ENCODE measurements around the gene TGM5. TPM values are rescaled to one million over a fixed set of nuclear protein-coding genes. Genes with fewer than 3 reads are reported as not detected.

Gene TGM5
- total and polyA plus RNA-seq, 2 experiments from 2014 or later, result not detected

- H3K4me1 Mint-ChIP-seq, result 0 out of 3 replicates have a peak, but pooled peaks cover 2% of the 10 kb centered on the region
- H4K20me1 ChIP-seq (replicated peaks; ENCODE audit: insufficient read depth), result no peaks in the 10 kb centered on the region
- H3F3A ChIP-seq (replicated peaks; ENCODE audit: low read depth), result no peaks in the 10 kb centered on the region
- no peaks in the 10 kb centered on the region for H3K9me3 Mint-ChIP-seq
- no peak overlapping the region for H3K4me3 ChIP-seq
- ATAC-seq, result no peak
- no peaks in the 10 kb centered on the region for H3K27me3 ChIP-seq (ENCODE audit: insufficient read depth)
- DNase-seq (ENCODE audit: low spot score), result no peak
- no peaks in the 10 kb centered on the region for H3K79me2 ChIP-seq (replicated peaks; ENCODE audit: insufficient read depth)
- peaks cover 3% of the 10 kb centered on the region for H3K27me3 Mint-ChIP-seq (ENCODE audit: insufficient read depth, low read depth, poor library complexity)
- H2AFZ ChIP-seq, result no peak overlapping the region
- H3K27ac Mint-ChIP-seq, result no peak overlapping the region
- no peaks in the 10 kb centered on the region for H3K4me1 ChIP-seq (ENCODE audit: insufficient read depth)
- H3K9me2 ChIP-seq (ENCODE audit: insufficient read depth), result 0 out of 2 replicates have a peak, but pooled peaks cover 5% of the 10 kb centered on the region
- H3K36me3 Mint-ChIP-seq (ENCODE audit: low read depth), result no peaks in the 10 kb centered on the region
- TF ChIP-seq NANOG (IDR thresholded peaks at IDR 0.05; ENCODE audit: borderline replicate concordance) (no peak), ZNF331 (CRISPR knock-in tag; IDR thresholded peaks at IDR 0.05; ENCODE audit: low read depth) (no peak)
- no peak overlapping the region for H3K4me2 ChIP-seq
- H3K27ac ChIP-seq (ENCODE audit: low read depth), result no peak overlapping the region
- no peaks in the 10 kb centered on the region for H3K36me3 ChIP-seq (ENCODE audit: insufficient read depth)
- H3K4me3 Mint-ChIP-seq, result no peak overlapping the region
Measured at GRCh38 chr15:43250785-43251184, 15.9 kb downstream of the TGM5 start.

GRCh38 chr15:43249699-43250203 is 17.0 kb downstream of the TGM5 start:
- no peaks in the 10 kb centered on the region for H3F3A ChIP-seq (replicated peaks; ENCODE audit: low read depth)
- Mint-ChIP-seq H3K36me3 (ENCODE audit: low read depth) (no peaks in the 10 kb centered on the region), H3K4me1 (0 out of 3 replicates have a peak, but pooled peaks cover 2% of the 10 kb centered on the region), H3K27ac (no peak overlapping the region), H3K27me3 (ENCODE audit: insufficient read depth, low read depth, poor library complexity) (no peaks in the 10 kb centered on the region), H3K4me3 (no peak overlapping the region), H3K9me3 (no peaks in the 10 kb centered on the region)
- ATAC-seq (no peak), DNase-seq (ENCODE audit: low spot score) (no peak)
- no peak overlapping the region for H3K4me3 ChIP-seq
- no peaks in the 10 kb centered on the region for H3K79me2 ChIP-seq (replicated peaks; ENCODE audit: insufficient read depth)
- H3K4me2 ChIP-seq, result no peak overlapping the region
- H3K4me1 ChIP-seq (ENCODE audit: insufficient read depth), result no peaks in the 10 kb centered on the region
- no peak overlapping the region for H3K27ac ChIP-seq (ENCODE audit: low read depth)
- 0 out of 2 replicates have a peak, but pooled peaks cover 5% of the 10 kb centered on the region for H3K9me2 ChIP-seq (ENCODE audit: insufficient read depth)
- no peaks in the 10 kb centered on the region for H3K36me3 ChIP-seq (ENCODE audit: insufficient read depth)
- 0 out of 2 replicates have a peak overlapping the region, but pooled peaks have one; percentile 38 for H2AFZ ChIP-seq
- TF ChIP-seq POLR2AphosphoS5 (IDR thresholded peaks at IDR 0.05; ENCODE audit: low read depth) (no peak), CTCF (conservative IDR thresholded peaks at IDR 0.05; ENCODE audit: low read depth in 2 of 2) (no peak)
- no peaks in the 10 kb centered on the region for H3K27me3 ChIP-seq (ENCODE audit: insufficient read depth)
- no peaks in the 10 kb centered on the region for H4K20me1 ChIP-seq (replicated peaks; ENCODE audit: insufficient read depth)

- Histone ChIP-seq H3F3A (replicated peaks; ENCODE audit: low read depth) (no peaks in the 10 kb centered on the region), H3K27ac (ENCODE audit: low read depth) (no peak overlapping the region), H3K4me1 (ENCODE audit: insufficient read depth) (no peaks in the 10 kb centered on the region), H3K36me3 (ENCODE audit: insufficient read depth) (no peaks in the 10 kb centered on the region), H3K9me2 (ENCODE audit: insufficient read depth) (0 out of 2 replicates have a peak, but pooled peaks cover 5% of the 10 kb centered on the region), H3K27me3 (ENCODE audit: insufficient read depth) (no peaks in the 10 kb centered on the region), H3K79me2 (replicated peaks; ENCODE audit: insufficient read depth) (no peaks in the 10 kb centered on the region), H3K4me3 (no peak overlapping the region), H4K20me1 (replicated peaks; ENCODE audit: insufficient read depth) (no peaks in the 10 kb centered on the region), H2AFZ (0 out of 2 replicates have a peak overlapping the region, but pooled peaks have one; percentile 38), H3K4me2 (no peak overlapping the region)
- Mint-ChIP-seq H3K9me3 (no peaks in the 10 kb centered on the region), H3K4me3 (no peak overlapping the region), H3K27ac (no peak overlapping the region), H3K4me1 (0 out of 3 replicates have a peak, but pooled peaks cover 2% of the 10 kb centered on the region), H3K27me3 (ENCODE audit: insufficient read depth, low read depth, poor library complexity) (no peaks in the 10 kb centered on the region), H3K36me3 (ENCODE audit: low read depth) (no peaks in the 10 kb centered on the region)
- ATAC-seq (no peak), DNase-seq (ENCODE audit: low spot score) (no peak)
- TF ChIP-seq POLR2AphosphoS5 (IDR thresholded peaks at IDR 0.05; ENCODE audit: low read depth) (no peak), ZNF114 (CRISPR knock-in tag; IDR thresholded peaks at IDR 0.05) (no peak), ZNF462 (CRISPR knock-in tag; IDR thresholded peaks at IDR 0.05) (no peak), ETS1 (IDR thresholded peaks at IDR 0.05) (no peak), CREB1 (CRISPR knock-in tag; IDR thresholded peaks at IDR 0.05; ENCODE audit: low read depth) (no peak)
Measured at GRCh38 chr15:43249236-43249635, 17.5 kb downstream of the TGM5 start.
